Vagina (tissue), 2 donors: ENCODE results near the gene FBXL7. TPM values are rescaled to one million over a fixed set of nuclear protein-coding genes. Genes with fewer than 3 reads are reported as not detected.

ENCODE experiments used
- DNase-seq, 2 donors: peaks; one replicate each; pipeline ENCODE4 v3.0.0-alpha.2; 2017; ENCODE audit errors: extremely low spot score in 2 of 2
- H3K27ac ChIP-seq: fragments of 200-600 bp; sonication (generic); one replicate; pipeline ENCODE4 v1.5.1; 2019
- H3K27me3 ChIP-seq: fragments of 200-600 bp; sonication (generic); one replicate; pipeline ENCODE4 v1.5.1; 2019
- H3K36me3 ChIP-seq, 2 donors: fragments of 200-600 bp; sonication (generic); one replicate each; pipeline ENCODE4 v1.5.1; 2017 to 2019
- H3K4me1 ChIP-seq: fragments of 200-600 bp; sonication (generic); one replicate; pipeline ENCODE4 v1.5.1; 2019
- H3K4me3 ChIP-seq, 2 donors: fragments of 200-600 bp; sonication (generic); 1 replicate in 1 of 2; 2 replicates in 1 of 2; pipeline ENCODE4 v1.5.1; 2016 to 2019
- H3K9me3 ChIP-seq: fragments of 200-600 bp; sonication (generic); one replicate; pipeline ENCODE4 v1.5.1; 2019
- POLR2A ChIP-seq, 2 donors: fragments of 450-650 bp; IDR thresholded peaks; one replicate each; pipeline ENCODE4 v1.6.1; 2017; ENCODE audit warnings: antibody characterized with exemption in 2 of 2, mild to moderate bottlenecking in 2 of 2, moderate library complexity in 2 of 2
- POLR2AphosphoS5 ChIP-seq, 2 donors: sonication (generic); formaldehyde crosslinking; IDR thresholded peaks; one replicate each; pipeline ENCODE4 v1.9.0; 2017; ENCODE audit warnings: antibody characterized with exemption in 2 of 2, mild to moderate bottlenecking in 2 of 2, low read depth in 1 of 2; ENCODE audit not compliant: insufficient read depth in 1 of 2
- intact Hi-C: fragments of 100-400 bp; cut with DNase I; formaldehyde crosslinking; loops from one replicate; pipeline ENCODE4 v1.15.1; 2023
- total RNA-seq: library from RNA; depleted of rRNA; stranded (reverse); fragments of >200 nt; gene quantifications from one replicate; pipeline ENCODE4 v1.2.3, GENCODE V29; 2016
- TF ChIP-seq, protein P1 (sequence below), 3 experiments: fragments of 450-650 bp in 2 of 3; fragments of 200-600 bp in 1 of 3; sonication (generic) in 1 of 3; IDR thresholded peaks; one replicate each; pipeline ENCODE4 v1.5.1; 2017 to 2019; ENCODE audit warnings: antibody characterized with exemption in 3 of 3, mild to moderate bottlenecking in 2 of 3, moderate library complexity in 2 of 3

The FBXL7 gene
- total RNA-seq, 1 donor from 2014 or later = 21.1 TPM

DNA sequence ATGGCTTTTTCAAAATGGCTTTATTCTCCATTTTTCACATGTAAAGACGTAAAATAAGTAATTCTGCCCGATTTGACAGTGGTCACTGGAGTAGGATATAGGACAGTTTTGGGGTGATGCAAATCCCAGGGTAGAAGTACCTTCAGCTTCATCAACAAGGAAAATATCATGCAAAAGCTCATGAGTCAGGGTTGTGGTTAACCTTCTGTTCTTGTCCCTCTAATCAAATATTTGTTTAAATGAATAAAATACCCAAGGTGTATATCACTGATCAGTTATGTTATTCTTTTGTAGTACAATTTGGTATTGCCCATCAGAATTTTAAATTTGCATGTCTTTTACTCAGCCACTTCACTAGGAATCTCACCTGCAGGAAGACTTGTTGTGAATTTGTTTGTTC, 40.0 kb downstream of the FBXL7 start:
- Histone ChIP-seq H3K36me3 (no peaks in the 10 kb centered on the region), H3K9me3 (no peaks in the 10 kb centered on the region), H3K4me3 (no peak overlapping the region), H3K27me3 (no peaks in the 10 kb centered on the region), H3K27ac (no peak overlapping the region), H3K4me1 (peaks cover 9% of the 10 kb centered on the region)
- TF ChIP-seq POLR2A (IDR thresholded peaks at IDR 0.05) (no peak), POLR2AphosphoS5 (IDR thresholded peaks at IDR 0.05; ENCODE audit: insufficient read depth in 1 of 2, low read depth in 1 of 2) (no peak)
- TF ChIP-seq, protein P1, sequence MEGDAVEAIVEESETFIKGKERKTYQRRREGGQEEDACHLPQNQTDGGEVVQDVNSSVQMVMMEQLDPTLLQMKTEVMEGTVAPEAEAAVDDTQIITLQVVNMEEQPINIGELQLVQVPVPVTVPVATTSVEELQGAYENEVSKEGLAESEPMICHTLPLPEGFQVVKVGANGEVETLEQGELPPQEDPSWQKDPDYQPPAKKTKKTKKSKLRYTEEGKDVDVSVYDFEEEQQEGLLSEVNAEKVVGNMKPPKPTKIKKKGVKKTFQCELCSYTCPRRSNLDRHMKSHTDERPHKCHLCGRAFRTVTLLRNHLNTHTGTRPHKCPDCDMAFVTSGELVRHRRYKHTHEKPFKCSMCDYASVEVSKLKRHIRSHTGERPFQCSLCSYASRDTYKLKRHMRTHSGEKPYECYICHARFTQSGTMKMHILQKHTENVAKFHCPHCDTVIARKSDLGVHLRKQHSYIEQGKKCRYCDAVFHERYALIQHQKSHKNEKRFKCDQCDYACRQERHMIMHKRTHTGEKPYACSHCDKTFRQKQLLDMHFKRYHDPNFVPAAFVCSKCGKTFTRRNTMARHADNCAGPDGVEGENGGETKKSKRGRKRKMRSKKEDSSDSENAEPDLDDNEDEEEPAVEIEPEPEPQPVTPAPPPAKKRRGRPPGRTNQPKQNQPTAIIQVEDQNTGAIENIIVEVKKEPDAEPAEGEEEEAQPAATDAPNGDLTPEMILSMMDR (IDR thresholded peaks at IDR 0.05) = no peak
- intact Hi-C loops = no loop called here
- no peak for DNase-seq

DNA sequence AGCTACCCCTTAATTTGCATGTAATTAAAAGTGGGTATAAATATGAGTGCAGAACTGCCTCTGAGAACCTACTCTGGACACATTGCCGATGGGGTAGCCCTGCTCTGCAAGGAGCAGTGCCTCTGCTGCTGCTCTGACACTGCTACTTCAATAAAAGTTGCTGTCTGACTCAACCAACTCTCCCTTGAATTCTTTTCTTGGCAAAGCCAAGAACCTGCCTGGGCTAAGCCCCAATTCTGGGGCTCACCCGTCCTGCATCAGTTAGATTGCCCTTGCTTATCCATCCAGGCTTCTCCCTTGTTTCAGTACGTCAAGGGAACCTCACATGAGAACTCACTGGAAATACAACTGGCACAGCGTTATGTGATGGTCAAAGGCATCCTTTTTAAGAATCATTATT, 44.1 kb downstream of the FBXL7 start:
- Histone ChIP-seq H3K9me3 (no peaks in the 10 kb centered on the region), H3K27ac (no peak overlapping the region), H3K36me3 (no peaks in the 10 kb centered on the region), H3K4me3 (no peak overlapping the region), H3K4me1 (peaks cover 9% of the 10 kb centered on the region), H3K27me3 (no peaks in the 10 kb centered on the region)
- TF ChIP-seq POLR2AphosphoS5 (IDR thresholded peaks at IDR 0.05; ENCODE audit: insufficient read depth in 1 of 2, low read depth in 1 of 2) (no peak), POLR2A (IDR thresholded peaks at IDR 0.05) (no peak)
- TF ChIP-seq, protein P1 (IDR thresholded peaks at IDR 0.05) = no peak
- no peak for DNase-seq
- intact Hi-C loops = no loop called here

DNA sequence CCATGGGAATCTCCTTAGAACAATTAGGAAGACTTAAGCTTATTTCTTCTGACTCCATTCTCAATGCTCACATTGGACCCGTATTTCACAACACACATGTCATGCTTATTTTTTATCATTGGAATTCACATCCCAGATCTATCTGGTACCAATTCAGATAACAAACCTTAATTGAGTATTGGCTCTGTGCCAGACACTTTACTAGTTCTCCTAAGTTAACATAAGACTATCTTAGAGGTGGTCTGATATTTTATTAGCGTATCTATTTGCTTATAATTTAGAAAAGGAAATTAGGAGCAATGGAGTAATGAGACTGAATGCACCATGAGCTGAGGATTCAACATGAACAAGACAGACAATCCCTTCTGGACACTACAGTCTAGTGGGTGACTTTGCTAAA, 45.1 kb downstream of the FBXL7 start:
- H3K4me3 ChIP-seq = no peak overlapping the region
- peaks cover 14% of the 10 kb centered on the region for H3K4me1 ChIP-seq
- intact Hi-C loops = no loop called here
- H3K27ac ChIP-seq = no peak overlapping the region
- DNase-seq = no peak
- H3K36me3 ChIP-seq = no peaks in the 10 kb centered on the region
- H3K9me3 ChIP-seq = no peaks in the 10 kb centered on the region
- TF ChIP-seq POLR2A (IDR thresholded peaks at IDR 0.05) = no peak
- TF ChIP-seq, protein P1 (IDR thresholded peaks at IDR 0.05) = no peak
- no peak for TF ChIP-seq POLR2AphosphoS5 (IDR thresholded peaks at IDR 0.05; ENCODE audit: insufficient read depth in 1 of 2, low read depth in 1 of 2)
- no peaks in the 10 kb centered on the region for H3K27me3 ChIP-seq

DNA sequence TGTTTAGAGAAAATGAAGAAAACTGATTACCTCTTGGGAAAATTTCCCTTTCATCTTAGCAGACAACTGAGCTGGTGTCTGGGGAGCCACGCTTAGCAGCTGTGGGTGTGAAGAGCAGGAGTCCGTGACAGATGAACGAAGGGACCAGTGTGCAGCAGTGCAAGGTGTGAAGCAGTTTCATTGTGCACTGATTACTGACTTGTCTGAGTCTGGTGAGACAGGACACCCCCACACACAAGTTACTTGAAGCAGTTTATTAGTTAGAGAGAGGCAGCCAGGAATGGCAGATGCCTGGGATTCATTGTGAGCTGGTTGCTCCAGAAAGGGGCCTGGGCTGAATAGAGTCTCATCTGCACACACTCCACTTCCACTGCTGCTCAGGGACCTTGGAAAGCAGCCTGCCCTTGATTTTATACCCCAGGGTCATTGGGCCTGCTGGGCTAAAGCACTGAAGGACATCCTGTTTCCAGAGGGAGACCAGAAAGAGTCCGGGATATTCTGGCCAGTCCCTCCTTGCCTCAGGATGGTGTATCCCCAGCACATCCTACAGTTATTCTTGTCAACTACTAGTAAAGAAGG, 47.4 kb downstream of the FBXL7 start:
- no peak overlapping the region for H3K27ac ChIP-seq
- H3K27me3 ChIP-seq = no peaks in the 10 kb centered on the region
- TF ChIP-seq, protein P1 (IDR thresholded peaks at IDR 0.05) = no peak
- TF ChIP-seq POLR2A (IDR thresholded peaks at IDR 0.05) (no peak), POLR2AphosphoS5 (IDR thresholded peaks at IDR 0.05; ENCODE audit: insufficient read depth in 1 of 2, low read depth in 1 of 2) (no peak)
- H3K4me1 ChIP-seq = peaks cover 27% of the 10 kb centered on the region
- no peak overlapping the region for H3K4me3 ChIP-seq
- no peak for DNase-seq
- no peaks in the 10 kb centered on the region for H3K36me3 ChIP-seq
- no peaks in the 10 kb centered on the region for H3K9me3 ChIP-seq
- intact Hi-C loops = no loop called here

DNA sequence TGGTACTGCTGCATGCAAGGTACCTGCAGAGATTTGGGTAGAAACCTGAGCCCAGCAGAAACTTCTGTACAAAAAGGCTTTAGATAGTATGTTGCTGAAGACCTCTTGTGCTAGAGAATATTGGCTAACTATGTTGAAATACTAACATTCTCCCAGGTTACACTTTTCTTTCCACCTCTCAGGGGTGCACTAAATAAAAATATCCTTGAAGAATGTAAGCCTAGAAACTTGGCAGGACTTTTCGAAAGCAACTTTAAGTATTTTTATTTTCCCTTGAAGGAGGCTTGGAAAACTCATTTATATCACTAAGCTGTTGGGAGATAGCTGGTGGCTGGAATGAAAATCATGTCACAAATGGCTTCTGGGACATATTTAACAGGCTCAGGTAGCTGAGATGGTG, 50.0 kb downstream of the FBXL7 start:
- intact Hi-C loops = no loop called here
- no peak for DNase-seq
- Histone ChIP-seq H3K4me1 (peaks cover 18% of the 10 kb centered on the region), H3K36me3 (no peaks in the 10 kb centered on the region), H3K27me3 (no peaks in the 10 kb centered on the region), H3K9me3 (no peaks in the 10 kb centered on the region), H3K27ac (no peak overlapping the region), H3K4me3 (no peak overlapping the region)
- TF ChIP-seq POLR2AphosphoS5 (IDR thresholded peaks at IDR 0.05; ENCODE audit: insufficient read depth in 1 of 2, low read depth in 1 of 2) = no peak
- no peak for TF ChIP-seq POLR2A (IDR thresholded peaks at IDR 0.05)
- TF ChIP-seq, protein P1 (IDR thresholded peaks at IDR 0.05) = no peak
